GM20431 (cell line): ENCODE data around the gene CREB3L4.

Experiments
- in situ Hi-C: fragments of 300-500 bp; cut with MseI, MboI; formaldehyde crosslinking; loops from one replicate; pipeline ENCODE4 v1.15.0; 2020; ENCODE audit warnings: low sequenced_read_pairs; ENCODE audit not compliant: unreplicated experiment

Gene CREB3L4

GRCh38 chr1:153957744-153958110 is 10.0 kb upstream of the CREB3L4 start:
- in situ Hi-C loops, result no loop called here

- in situ Hi-C loops, result no loop called here
Observed at GRCh38 chr1:153958111-153958960, 9.4 kb upstream of the CREB3L4 start, which contains the start of gene CRTC2. Gene CRTC2, minus strand, starts transcription at chr1:153958612. Its CDS starts 115 bp downstream, at chr1:153958497.

GRCh38 chr1:153958961-153959260 is 8.8 kb upstream of the CREB3L4 start:
- in situ Hi-C loops, result no loop called here

- in situ Hi-C loops, result no loop called here
Observed at GRCh38 chr1:153959454-153959853, 8.2 kb upstream of the CREB3L4 start.

GRCh38 chr1:153960206-153960605 is 7.5 kb upstream of the CREB3L4 start:
- in situ Hi-C loops, result no loop called here

GRCh38 chr1:153961421-153961820 is 6.3 kb upstream of the CREB3L4 start:
- in situ Hi-C loops, result no loop called here

GRCh38 chr1:153962088-153963029 is 5.3 kb upstream of the CREB3L4 start:
- in situ Hi-C loops, result no loop called here

GRCh38 chr1:153963030-153963849 is 4.5 kb upstream of the CREB3L4 start, which contains the start of gene SLC39A1:
Gene SLC39A1, minus strand, starts transcription at chr1:153963537. Its CDS starts 822 bp downstream, at chr1:153962715.
- in situ Hi-C loops, result no loop called here

GRCh38 chr1:153963850-153964331 is 3.8 kb upstream of the CREB3L4 start:
- in situ Hi-C loops, result no loop called here

- in situ Hi-C loops, result no loop called here
Observed at GRCh38 chr1:153968000-153968363, 280 bp downstream of the CREB3L4 start.

- in situ Hi-C loops, result no loop called here
Observed at GRCh38 chr1:153968408-153968807, 706 bp downstream of the CREB3L4 start.

GRCh38 chr1:153968972-153969371 is 1.3 kb downstream of the CREB3L4 start:
- in situ Hi-C loops, result no loop called here

- in situ Hi-C loops, result no loop called here
Observed at GRCh38 chr1:153970346-153970745, 2.6 kb downstream of the CREB3L4 start.

- in situ Hi-C loops, result no loop called here
Observed at GRCh38 chr1:153973071-153973470, 5.4 kb downstream of the CREB3L4 start.

- in situ Hi-C loops, result no loop called here
Observed at GRCh38 chr1:153973525-153973924, 5.8 kb downstream of the CREB3L4 start.

- in situ Hi-C loops, result loop anchor here (25.0 kb wide), 1 partner anchor 315 kb away; the partner anchor contains the start of genes ILF2 and SNAPIN
Observed at GRCh38 chr1:153976819-153977249, 9.1 kb downstream of the CREB3L4 start.

- in situ Hi-C loops, result loop anchor here (25.0 kb wide), 1 partner anchor 315 kb away; the partner anchor contains the start of genes ILF2 and SNAPIN
Observed at GRCh38 chr1:153977250-153978240, 9.8 kb downstream of the CREB3L4 start, which contains the start of gene JTB. Gene JTB, minus strand, starts transcription at chr1:153977674. Its CDS starts 422 bp downstream, at chr1:153977252.

GRCh38 chr1:153978274-153978909 is 10.7 kb downstream of the CREB3L4 start:
- in situ Hi-C loops, result loop anchor here (25.0 kb wide), 1 partner anchor 316 kb away; the partner anchor contains the start of genes ILF2 and SNAPIN
